Measurements from ENCODE around the gene CNFN. TPM values are rescaled to one million over a fixed set of nuclear protein-coding genes. Genes with fewer than 3 reads are reported as not detected.

Gene CNFN
- total RNA-seq, 1 donor from 2014 or later = 1.00 TPM

GRCh38 chr19:42378225-42379215 is 11.6 kb downstream of the CNFN start:
- CTCF ChIA-PET = no interaction called here
- Mint-ChIP-seq H3K4me1 (no peaks in the 10 kb centered on the region), H3K9me3 (no peaks in the 10 kb centered on the region), H3K27ac (no peak overlapping the region), H3K4me3 (no peak overlapping the region), H3K27me3 (peaks cover 8% of the 10 kb centered on the region), H3K36me3 (ENCODE audit: low read depth) (peaks cover 2% of the 10 kb centered on the region)
- ATAC-seq (ENCODE audit: low read depth) (no peak), DNase-seq (no peak)
- intact Hi-C loops (cut with micrococcal nuclease) = no loop called here
- no peak for TF ChIP-seq CTCF (IDR thresholded peaks at IDR 0.05)
- POLR2A ChIA-PET = interaction anchor here (0.7 to 1.0 kb wide), 2 partner anchors 14 to 27 kb away, joined by 3 read pairs; no protein-coding TSS in a partner anchor

- H3K4me3 Mint-ChIP-seq = no peak overlapping the region
- no peak for ATAC-seq (ENCODE audit: low read depth)
- H3K27me3 Mint-ChIP-seq = no peaks in the 10 kb centered on the region
- H3K9me3 Mint-ChIP-seq = no peaks in the 10 kb centered on the region
- H3K36me3 Mint-ChIP-seq (ENCODE audit: low read depth) = peaks cover 3% of the 10 kb centered on the region
- intact Hi-C loops (cut with micrococcal nuclease) = no loop called here
- ChIA-PET CTCF (no interaction called here), POLR2A (no interaction called here)
- H3K27ac Mint-ChIP-seq = no peak overlapping the region
- no peak for TF ChIP-seq CTCF (IDR thresholded peaks at IDR 0.05)
- no peak for DNase-seq
- H3K4me1 Mint-ChIP-seq = peaks cover 12% of the 10 kb centered on the region
Measured at GRCh38 chr19:42376177-42376555, 13.9 kb downstream of the CNFN start.

GRCh38 chr19:42375415-42376176 is 14.5 kb downstream of the CNFN start:
- DNase-seq = no peak
- Mint-ChIP-seq H3K27me3 (no peaks in the 10 kb centered on the region), H3K4me1 (peaks cover 14% of the 10 kb centered on the region), H3K36me3 (ENCODE audit: low read depth) (peaks cover 3% of the 10 kb centered on the region), H3K4me3 (no peak overlapping the region), H3K27ac (no peak overlapping the region), H3K9me3 (no peaks in the 10 kb centered on the region)
- intact Hi-C loops (cut with micrococcal nuclease) = no loop called here
- ATAC-seq (ENCODE audit: low read depth) = no peak
- CTCF ChIA-PET = no interaction called here
- TF ChIP-seq CTCF (IDR thresholded peaks at IDR 0.05) = no peak
- POLR2A ChIA-PET = no interaction called here

- no peaks in the 10 kb centered on the region for H3K9me3 Mint-ChIP-seq
- ChIA-PET CTCF (no interaction called here), POLR2A (no interaction called here)
- H3K4me3 Mint-ChIP-seq = no peak overlapping the region
- no peaks in the 10 kb centered on the region for H3K27me3 Mint-ChIP-seq
- H3K4me1 Mint-ChIP-seq = peaks cover 21% of the 10 kb centered on the region
- no peak overlapping the region for H3K27ac Mint-ChIP-seq
- no peak for DNase-seq
- no peak for ATAC-seq (ENCODE audit: low read depth)
- no peak for TF ChIP-seq CTCF (IDR thresholded peaks at IDR 0.05)
- H3K36me3 Mint-ChIP-seq (ENCODE audit: low read depth) = peaks cover 3% of the 10 kb centered on the region
- intact Hi-C loops (cut with micrococcal nuclease) = no loop called here
Measured at GRCh38 chr19:42374826-42375376, 15.2 kb downstream of the CNFN start.

Measured in activated B cell treated with CpG ODN at 0.5 μM for 24 hours (primary cell).